GM18870 (cell line): ENCODE measurements around the gene PKD1.

ENCODE experiments used
- ATAC-seq: cut with Tn5 transposase; IDR thresholded peaks from one replicate; pipeline ENCODE4 v1.9.1; 2021; ENCODE audit warnings: moderate library complexity; ENCODE audit not compliant: unreplicated experiment

PKD1 gene

DNA sequence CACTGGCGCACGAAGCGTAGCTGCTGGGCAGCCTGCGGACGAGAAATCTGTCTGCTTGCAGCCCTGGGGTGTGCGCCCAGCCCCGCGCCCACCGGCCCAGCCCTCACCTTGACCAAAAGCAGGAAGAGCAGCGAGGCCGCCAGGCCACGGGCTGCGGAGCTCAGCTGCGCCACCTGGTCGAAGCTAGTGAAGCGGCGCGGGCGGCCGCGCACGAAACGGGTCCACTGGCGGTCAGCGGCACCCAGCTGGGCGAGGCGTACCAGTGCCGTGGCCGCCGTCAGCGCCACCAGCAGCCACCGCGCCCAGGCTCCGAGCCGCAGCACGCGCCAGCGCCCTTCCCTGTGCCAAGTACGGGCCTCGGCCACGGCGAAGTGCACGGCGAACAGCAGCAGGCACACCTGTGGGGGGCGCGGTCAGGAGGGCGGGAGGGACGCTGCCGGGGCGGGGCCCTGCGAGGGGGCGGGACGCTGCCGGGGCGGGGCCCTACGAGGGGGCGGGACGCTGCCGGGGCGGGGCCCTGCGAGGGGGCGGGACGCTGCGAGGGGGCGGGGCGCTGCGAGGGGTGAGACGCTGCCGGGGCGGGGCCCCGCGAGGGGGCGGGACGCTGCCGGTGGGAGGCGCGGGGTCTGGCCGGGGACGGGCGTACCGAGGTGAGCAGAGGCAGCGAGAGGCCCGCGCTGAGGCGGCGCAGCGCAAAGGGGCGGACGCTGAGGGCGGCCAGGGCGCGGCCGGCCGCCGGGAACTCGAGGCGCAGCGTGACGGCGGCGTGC lies 44.7 kb downstream of the PKD1 start:
- ATAC-seq = no peak

DNA sequence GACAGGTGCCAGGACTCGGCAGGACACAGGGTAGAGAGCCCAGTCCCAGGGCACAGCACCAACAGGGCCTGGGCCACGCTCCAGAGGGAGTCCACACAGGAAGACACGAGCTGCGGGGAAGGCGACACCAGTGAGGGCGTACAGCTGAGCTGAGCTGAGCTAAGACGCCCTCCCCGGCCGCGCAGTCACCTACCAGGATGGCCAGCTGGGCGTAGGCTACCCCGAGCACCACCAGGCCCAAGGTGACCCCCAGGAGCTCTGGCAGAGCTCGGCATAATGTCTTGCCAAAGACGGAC lies 45.3 kb downstream of the PKD1 start:
- ATAC-seq = no peak

DNA sequence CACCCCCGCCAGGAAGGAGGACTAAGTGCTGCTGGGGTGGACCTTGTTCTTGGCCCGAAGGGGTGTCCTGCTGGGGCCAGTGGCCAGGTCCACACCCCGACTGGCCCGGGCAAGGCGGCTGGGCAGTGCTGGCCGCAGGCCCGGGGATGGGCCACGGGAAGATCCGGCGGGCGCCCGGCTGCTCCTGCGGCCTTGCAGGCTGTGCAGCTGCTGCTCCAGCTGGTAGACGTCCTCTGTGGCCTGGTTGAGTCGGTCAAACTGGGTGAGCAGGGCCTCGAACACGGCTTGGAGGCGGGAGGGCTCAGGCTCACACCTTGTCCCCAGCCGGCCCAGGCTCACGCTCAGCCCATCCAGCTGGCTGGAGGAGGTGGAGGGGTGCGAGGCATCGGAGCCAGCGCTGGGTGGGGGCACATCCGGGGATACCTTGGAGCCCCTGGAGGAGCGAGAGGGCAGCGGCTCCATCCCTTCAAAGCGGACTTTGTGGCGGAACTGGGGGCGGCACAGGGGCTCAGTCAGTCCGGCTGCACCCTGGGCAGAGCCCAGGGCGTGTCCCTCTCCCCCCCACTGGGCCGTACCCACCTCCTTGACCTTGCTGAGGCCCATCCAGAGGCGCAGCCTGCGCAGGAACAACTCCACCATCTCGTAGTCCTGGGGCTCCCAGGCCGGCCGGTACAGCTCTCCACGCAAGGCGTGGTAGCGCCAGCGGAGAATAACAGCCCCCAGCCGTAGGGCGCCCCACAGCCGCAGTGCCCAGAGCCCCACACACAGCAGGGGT lies 45.8 kb downstream of the PKD1 start:
- no peak for ATAC-seq

DNA sequence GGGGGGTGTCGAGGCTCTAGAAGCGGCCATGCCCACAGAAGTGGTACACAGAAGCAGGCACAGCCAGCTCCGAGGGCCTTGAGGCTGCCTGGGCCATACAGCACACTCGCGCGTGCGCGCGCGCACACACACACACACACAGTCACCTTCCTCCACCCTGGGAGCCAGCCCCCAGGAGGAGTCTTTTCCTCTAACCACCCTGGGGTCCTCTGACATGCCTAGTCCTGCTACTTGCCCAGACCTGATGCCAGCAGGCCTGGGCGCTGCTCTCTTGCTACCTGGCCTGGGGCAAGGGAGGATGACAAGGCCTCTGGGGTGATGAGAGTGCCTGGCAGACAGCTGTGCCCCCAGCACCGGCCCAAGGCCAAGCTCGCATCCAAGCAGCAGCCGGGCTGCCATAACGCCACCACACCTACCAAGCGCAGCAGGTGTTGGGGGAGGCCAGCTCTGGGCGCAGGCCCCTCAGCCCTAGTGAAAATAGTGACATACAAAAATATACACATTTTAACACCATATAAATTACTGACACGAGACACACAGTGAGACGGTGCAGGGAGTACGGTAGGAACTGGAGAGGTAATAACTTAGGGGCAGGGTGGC lies 46.8 kb downstream of the PKD1 start:
- ATAC-seq = no peak

DNA sequence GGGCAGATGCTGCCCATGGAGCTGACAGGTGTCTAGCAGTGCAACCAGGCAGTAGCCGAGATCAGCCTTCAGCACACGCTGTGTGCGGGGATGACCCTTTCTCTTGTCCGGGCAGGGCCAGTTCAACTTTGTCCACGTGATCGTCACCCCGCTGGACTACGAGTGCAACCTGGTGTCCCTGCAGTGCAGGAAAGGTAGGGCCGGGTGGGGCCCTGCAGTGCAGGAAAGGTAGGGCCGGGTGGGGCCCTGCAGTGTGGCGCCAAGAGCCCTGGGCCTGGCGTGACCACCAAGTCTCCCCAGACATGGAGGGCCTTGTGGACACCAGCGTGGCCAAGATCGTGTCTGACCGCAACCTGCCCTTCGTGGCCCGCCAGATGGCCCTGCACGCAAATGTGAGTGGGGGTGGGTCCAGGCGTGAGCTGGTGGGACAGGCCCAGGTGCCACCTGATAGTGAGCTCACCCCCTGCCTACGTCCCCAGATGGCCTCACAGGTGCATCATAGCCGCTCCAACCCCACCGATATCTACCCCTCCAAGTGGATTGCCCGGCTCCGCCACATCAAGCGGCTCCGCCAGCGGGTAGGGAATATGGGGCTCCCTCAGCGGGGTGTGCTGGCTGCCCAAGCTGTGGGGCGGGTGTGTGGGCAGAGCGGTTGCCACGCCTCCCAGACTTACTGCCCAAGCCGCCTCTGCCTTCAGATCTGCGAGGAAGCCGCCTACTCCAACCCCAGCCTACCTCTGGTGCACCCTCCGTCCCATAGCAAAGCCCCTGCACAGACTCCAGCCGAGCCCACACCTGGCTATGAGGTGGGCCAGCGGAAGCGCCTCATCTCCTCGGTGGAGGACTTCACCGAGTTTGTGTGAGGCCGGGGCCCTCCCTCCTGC lies 47.7 kb downstream of the PKD1 start:
- ATAC-seq = no peak

DNA sequence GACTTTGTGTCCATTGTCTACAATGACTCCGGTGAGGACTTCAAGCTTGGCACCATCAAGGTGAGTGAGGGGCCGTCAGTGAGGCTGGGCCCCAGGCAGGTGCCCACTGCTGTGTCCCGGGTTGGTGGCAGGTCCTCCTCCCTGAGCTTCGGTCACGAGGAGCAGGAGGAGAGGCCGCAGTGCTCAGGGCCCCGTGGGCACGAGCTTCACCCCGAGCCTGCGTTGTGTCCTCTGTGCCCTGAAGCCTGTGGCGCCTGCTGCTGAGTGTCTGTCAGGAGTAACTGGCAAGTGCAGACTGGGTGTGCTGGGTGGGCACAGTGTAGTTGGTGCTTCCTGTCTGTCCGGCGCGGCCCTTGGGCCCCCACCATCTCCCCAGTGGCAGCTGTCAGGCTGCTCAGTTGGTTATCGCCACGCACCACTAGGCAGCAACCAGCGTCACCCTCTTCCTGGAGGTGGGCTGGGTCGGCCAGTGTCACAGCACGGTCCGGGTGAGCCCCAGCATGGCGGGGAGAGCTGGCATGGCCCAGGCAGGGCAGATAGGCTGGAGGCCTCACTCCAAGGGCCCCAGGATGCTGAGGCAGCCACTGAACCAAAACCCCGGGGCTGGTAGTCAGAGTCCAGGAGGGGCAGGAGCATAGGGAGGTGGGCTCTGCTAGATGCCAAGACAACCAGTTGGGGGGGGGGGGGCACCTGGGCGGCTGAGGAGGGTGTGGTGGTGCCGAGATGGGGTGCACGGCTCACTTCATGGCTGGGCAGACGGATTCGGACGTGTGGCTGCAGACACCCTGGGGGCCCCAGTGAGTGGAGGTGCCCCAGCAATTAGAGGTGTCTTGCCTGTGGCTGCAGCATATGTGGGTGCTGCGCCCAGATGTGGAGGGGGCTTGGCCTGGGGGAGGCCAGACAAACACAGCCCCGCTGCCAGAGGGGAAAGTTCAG lies 48.6 kb downstream of the PKD1 start:
- ATAC-seq = no peak

DNA sequence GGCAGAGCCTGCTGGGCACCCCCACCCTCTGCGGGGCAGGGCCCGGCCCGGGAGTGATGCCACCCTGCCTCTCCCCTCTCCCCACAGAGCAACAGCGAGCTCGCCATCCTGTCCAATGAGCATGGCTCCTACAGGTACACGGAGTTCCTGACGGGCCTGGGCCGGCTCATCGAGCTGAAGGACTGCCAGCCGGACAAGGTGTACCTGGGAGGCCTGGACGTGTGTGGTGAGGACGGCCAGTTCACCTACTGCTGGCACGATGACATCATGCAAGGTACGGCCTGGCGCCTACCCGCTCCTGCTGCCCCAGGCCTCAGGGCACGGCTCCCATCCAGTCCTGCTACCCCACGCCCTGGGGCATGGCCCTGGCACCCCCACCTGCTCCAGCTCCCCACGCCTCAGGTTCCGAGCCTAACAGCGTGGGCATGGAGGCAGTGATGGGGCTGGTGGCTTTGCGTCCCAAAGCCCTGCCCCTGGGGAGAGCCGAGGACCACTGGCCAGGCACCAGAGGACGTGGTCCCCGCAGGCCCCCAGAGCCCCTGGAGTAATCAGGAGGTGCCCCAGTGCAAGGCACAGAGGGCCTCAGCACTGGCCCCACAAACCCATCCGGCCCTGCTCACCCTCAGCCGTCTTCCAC lies 49.5 kb downstream of the PKD1 start:
- no peak for ATAC-seq

DNA sequence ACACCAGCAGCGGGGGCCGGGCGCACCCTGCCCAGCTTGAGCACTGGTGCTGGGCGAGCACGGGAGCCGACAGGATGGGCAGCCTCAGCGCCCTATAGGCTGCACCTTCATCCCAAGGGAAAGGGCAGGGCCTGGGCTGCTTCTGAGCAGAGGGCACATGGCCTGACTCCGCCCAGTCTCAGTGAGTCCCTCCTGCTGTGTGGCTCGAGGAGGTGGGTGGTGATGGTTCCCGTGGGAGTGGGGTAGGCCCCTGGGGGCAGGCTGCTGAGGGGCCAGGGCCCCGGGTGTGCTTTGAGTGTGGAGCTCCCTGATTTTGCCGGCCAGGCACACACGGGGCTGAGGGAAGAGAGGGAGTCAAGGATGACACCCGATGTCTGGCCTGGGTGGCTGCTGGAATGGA lies 50.0 kb downstream of the PKD1 start:
- no peak for ATAC-seq

DNA sequence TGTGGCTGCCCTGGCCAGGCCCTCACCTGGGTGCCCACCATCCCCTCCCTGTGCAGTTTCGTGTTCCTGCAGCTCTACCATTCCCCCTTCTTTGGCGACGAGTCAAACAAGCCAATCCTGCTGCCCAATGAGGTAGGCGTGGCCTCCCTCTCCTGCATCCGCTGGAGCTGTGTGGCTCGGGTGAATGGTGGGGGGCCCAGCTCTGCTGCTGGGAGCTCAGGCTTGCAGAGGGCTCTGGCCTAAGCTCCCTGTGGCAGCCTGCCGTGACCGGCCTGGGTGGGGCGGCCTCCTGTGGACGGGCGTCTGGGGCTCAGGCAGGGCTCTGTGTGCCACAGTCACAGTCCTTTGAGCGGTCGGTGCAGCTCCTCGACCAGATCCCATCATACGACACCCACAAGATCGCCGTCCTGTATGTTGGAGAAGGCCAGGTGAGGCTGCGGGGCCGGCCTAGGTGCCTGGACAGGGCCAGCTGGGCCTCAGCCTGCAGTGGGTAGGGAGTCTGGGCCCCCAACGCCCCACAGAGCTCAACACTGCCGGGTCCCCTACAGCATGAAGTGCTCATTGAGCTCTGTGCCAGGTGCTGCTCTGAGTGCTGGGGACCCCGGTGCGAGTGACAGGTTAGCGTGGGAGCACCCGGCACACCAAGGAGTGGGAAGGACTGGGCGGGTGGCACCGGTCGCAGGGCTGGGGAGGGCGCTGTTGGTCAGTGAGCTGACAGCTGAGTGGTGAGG lies 50.6 kb downstream of the PKD1 start:
- ATAC-seq = no peak

DNA sequence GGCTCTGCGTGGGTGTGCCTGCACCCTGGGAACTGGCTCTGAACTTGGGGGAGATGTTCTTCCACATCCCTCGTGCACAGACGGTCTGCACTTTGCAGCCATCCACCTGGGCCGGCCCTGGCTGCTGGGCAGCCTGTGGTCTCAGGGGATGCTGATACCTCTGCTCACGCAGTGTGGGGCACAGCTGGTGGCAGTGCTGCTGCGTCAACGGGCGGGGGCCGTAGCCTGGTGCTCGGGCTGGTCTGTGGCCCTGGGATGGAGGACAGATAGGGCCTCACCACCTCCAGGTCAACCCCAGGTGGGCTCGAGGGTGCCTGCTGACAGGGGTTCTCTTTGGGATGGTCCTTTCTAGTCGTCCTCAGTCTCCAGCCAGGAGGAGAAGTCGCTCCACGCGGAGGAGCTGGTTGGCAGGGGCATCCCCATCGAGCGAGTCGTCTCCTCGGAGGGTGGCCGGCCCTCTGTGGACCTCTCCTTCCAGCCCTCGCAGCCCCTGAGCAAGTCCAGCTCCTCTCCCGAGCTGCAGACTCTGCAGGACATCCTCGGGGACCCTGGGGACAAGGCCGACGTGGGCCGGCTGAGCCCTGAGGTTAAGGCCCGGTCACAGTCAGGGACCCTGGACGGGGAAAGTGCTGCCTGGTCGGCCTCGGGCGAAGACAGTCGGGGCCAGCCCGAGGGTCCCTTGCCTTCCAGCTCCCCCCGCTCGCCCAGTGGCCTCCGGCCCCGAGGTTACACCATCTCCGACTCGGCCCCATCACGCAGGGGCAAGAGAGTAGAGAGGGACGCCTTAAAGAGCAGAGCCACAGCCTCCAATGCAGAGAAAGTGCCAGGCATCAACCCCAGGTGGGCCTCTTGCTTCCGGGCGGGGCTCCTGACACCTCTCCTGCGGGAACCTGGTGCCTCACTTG lies 51.6 kb downstream of the PKD1 start:
- no peak for ATAC-seq

DNA sequence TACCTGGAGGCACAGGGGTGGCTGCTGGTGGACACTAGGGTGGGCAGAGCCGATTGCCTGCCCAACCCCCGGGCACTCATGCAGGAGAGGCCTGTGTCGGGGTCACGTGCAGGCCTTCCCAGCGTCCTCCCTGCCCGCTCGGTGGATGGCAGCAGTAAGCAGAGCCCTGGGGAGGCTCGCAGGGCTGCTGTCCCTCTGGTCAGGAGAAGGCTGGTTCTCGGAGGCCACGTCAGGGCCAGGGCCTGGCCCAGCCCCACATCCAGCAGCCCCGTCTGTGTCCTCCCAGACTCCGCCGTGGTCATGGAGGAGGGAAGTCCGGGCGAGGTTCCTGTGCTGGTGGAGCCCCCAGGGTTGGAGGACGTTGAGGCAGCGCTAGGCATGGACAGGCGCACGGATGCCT lies 52.3 kb downstream of the PKD1 start:
- ATAC-seq = no peak

DNA sequence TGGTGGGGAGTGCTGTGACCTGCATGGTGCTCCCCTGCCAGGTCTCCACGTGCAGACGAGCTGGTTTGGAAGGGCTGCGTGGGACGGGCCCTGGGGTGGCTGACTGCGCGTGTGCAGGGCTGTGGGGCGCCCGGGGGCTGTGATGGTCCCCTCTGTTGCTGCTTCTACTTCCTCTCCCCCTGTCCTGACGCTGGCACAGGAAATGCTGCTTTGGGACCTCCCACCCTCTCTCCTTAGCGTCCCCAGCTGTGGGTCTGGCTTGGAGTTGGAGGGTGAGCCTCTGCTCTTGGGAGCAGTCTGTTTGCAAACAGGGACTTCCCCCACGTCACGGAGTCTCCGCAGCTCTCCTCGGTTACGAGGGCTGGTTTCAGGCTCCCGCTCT lies 52.7 kb downstream of the PKD1 start:
- no peak for ATAC-seq

DNA sequence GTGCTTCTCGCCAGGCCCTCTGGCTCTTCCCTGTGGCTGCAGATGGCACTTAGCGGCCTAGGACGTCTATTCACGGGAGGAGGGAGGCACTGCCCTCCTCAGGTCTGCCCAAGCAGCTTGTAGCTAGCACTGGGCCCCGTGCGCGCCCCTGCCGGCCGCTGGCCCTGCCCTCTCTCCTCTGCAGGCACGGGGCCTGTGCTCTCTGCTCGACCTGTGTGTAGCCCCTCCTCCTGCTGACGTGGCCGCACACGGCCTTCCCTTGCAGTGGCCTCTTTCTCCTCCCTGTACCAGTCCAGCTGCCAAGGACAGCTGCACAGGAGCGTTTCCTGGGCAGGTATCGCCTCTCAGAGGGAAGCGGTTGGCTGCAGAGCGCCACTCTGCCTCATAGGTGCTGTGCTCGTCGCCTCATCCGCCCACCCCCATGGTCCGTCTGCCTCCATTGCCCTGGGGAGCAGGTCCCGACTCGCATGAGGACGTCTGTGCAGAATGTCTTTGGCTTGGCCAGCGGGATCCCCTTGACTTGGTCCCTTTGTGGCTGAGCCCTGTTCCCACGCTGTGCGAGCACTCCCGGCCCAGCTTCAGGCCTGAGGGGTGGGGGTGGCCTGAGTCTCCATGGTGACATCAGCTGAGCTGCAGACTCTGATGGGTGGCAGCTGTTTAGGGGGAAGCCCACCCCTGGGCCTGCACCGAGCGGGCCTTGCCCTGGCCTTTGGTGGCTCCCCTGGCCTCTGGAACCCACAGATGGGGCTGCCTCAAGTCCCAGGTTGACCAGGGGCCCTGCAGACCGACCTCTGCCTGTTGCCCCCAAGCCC lies 53.3 kb downstream of the PKD1 start:
- ATAC-seq = no peak

DNA sequence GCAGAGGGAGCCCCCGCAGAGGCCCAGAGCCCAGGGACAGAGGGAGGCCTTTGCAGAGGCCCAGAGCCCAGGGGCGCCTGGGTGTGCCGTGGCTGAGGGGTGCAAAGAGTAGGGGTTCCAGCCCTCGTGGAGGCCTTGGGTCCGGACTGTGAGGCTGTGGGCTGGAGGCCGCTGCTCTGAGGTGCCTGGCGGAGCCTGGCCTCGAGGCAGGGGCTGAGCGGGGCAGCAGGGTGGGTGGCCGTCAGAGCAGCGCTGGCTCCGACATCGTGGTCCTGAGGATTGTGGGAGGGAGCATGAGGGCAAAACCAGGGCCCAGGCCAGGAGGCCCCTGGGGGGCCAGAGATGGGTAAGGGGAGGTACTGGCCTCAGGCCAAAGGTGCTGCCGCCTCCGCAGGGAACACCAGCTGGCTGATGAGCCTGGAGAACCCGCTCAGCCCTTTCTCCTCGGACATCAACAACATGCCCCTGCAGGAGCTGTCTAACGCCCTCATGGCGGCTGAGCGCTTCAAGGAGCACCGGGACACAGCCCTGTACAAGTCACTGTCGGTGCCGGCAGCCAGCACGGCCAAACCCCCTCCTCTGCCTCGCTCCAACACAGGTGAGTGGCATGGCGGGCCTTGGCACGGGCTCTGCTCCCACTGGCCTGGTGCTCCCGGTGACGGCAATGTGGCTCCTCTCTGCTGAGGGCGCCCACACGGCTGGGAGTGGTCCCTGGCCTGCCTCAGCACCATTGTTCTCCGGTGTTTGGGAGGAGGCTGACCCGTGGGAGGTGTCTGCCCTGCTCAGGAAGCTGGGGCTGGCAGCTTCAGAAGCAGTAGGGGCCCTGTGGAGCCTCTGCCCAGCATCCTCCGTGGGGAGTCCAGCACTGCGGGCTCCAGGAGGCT lies 54.3 kb downstream of the PKD1 start:
- no peak for ATAC-seq

DNA sequence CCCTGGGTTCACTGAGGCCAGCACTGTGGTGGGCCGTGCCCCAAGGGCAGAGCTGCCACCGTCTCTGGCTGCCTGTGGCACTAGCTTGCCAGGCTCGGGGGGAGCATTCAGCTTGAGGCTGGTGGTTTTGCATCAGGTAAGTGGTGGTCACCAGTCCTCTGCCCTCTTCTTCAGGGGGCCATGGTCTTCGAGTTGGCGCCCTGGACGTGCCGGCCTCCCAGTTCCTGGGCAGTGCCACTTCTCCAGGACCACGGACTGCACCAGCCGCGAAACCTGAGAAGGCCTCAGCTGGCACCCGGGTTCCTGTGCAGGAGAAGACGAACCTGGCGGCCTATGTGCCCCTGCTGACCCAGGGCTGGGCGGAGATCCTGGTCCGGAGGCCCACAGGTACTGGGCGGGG lies 55.7 kb downstream of the PKD1 start:
- no peak for ATAC-seq

DNA sequence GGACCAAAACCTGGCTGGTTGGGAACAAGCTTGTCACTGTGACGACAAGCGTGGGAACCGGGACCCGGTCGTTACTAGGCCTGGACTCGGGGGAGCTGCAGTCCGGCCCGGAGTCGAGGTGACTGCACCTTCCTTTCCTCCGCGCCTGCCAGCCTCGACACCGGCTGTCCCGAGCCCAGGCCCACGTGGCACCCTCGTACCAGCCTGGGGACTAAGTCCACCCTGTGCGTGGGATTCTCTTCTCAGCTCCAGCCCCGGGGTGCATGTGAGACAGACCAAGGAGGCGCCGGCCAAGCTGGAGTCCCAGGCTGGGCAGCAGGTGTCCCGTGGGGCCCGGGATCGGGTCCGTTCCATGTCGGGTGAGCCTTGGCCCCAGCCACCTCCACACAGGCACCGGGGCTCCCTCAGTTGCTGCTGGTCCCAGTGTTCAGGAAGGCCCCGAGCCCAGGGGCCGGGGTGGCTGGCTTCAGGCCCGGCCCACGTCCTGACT lies 56.3 kb downstream of the PKD1 start:
- ATAC-seq = no peak
